Activated CD4-positive, alpha-beta T cell treated with anti-CD3 and anti-CD28 coated beads, Interleukin-2, amount 10 ng/mL, durations not matched to agents 24 days and 14 days (primary cell): ENCODE measurements around the gene RNF207. TPM values are rescaled to one million over a fixed set of nuclear protein-coding genes. Genes with fewer than 3 reads are reported as not detected.
"Not testable (repeated sequence)": the region's sequence is repeated elsewhere in the genome, so short reads cannot be mapped to it uniquely, and the experiment has no call there.

Experiments used
- DNase-seq: peaks from one replicate; pipeline ENCODE4 v3.0.0; 2022
- H3K27ac Mint-ChIP-seq: one replicate; pipeline ENCODE4 v1.8.0; 2022; ENCODE audit warnings: mild to moderate bottlenecking, mixed read lengths
- H3K27me3 Mint-ChIP-seq: one replicate; pipeline ENCODE4 v1.8.0; 2022; ENCODE audit warnings: mixed read lengths
- H3K36me3 Mint-ChIP-seq: one replicate; pipeline ENCODE4 v1.8.0; 2022; ENCODE audit warnings: low read depth, mild to moderate bottlenecking, mixed read lengths
- H3K4me1 Mint-ChIP-seq: one replicate; pipeline ENCODE4 v1.8.0; 2021; ENCODE audit warnings: mixed read lengths
- H3K4me3 Mint-ChIP-seq: one replicate; pipeline ENCODE4 v1.8.0; 2022; ENCODE audit warnings: mild to moderate bottlenecking, moderate library complexity, mixed read lengths
- H3K9me3 Mint-ChIP-seq: one replicate; pipeline ENCODE4 v1.8.0; 2021; ENCODE audit warnings: mixed read lengths
- intact Hi-C: fragments of 100-400 bp; cut with micrococcal nuclease; formaldehyde crosslinking; loops from one replicate; pipeline ENCODE4 v1.15.1; 2023
- total RNA-seq: library from RNA; stranded (reverse); gene quantifications from 2 replicates; pipeline ENCODE4 v1.2.3, GENCODE V29; 2022

The RNF207 gene
- total RNA-seq, 1 donor from 2014 or later = 54.7 TPM

DNA sequence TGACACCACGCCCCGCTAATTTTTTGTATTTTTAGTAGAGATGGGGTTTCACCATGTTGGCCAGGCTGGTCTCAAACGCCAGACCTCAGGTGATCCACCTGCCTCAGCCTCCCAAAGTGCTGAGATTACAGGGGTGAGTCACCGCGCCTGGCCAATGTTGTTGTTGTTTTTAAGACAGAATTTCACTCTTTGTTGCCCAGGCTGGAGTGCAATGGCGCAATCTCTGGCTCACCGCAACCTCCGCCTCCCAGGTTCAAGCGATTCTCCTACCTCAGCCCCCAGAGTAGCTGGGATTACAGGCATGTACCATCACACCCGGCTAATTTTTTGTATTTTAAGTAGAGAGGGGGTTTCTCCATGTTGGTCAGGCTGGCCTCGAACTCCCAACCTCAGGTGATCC, 13.7 kb downstream of the RNF207 start:
- H3K27ac Mint-ChIP-seq, intact Hi-C loops, DNase-seq, H3K4me3 Mint-ChIP-seq, H3K9me3 Mint-ChIP-seq, H3K4me1 Mint-ChIP-seq, H3K27me3 Mint-ChIP-seq: not testable (repeated sequence)
- peaks cover 49% of the 10 kb centered on the region for H3K36me3 Mint-ChIP-seq

DNA sequence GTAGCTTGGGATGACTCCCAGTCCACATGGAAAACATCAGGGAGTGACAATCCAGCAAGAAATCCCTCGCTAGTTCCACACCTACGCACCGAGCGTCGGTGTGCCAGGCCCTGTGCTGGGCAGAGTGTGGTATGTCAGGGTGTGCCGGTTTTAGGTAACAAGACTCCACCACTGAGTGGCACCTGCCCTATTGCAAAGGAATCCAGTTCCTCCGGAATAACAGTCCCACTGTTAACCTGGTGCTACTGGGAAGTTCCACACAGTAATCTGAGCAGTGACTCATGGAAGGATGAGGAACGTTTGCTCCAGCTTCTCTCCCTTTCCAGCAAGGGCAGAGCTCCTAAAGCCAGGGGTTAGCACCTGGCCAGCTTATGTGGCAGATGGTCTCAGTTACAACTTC, 14.3 kb downstream of the RNF207 start:
- no peak for DNase-seq
- Mint-ChIP-seq H3K27me3 (no peaks in the 10 kb centered on the region), H3K4me1 (no peaks in the 10 kb centered on the region), H3K9me3 (no peaks in the 10 kb centered on the region), H3K27ac (no peak overlapping the region), H3K36me3 (peaks cover 53% of the 10 kb centered on the region), H3K4me3 (no peak overlapping the region)
- intact Hi-C loops = no loop called here

DNA sequence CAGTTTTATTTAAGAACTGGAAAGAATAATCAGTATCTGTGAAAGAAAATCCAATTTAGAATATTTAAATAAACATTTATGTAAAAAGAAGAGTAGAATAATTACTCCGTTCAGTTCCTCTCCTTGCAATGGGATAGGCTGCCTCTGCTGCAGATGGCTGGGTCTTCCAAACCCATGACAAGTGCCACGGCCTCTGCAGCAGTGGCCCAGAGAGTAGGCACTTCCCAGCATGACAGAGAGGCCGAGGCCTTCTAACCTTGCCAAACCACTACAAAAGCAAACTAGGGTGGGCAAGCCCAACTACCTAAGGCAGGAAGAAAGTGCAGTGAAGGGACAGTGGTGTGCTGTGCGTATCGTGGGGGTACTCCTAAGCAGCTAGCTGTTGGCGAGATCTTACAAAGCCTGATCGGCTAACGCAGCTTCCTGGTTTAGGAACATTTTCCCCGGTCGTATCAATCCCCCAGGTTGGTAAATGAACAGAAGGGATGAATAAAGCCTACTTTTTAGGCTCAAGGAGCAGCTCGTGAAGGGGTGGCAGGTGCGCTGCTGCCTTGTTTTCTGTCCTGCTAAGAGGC, 15.4 kb downstream of the RNF207 start:
- intact Hi-C loops = no loop called here
- H3K27me3 Mint-ChIP-seq = no peaks in the 10 kb centered on the region
- DNase-seq = no peak
- peaks cover 52% of the 10 kb centered on the region for H3K36me3 Mint-ChIP-seq
- H3K4me1 Mint-ChIP-seq = no peaks in the 10 kb centered on the region
- H3K4me3 Mint-ChIP-seq = no peak overlapping the region
- no peak overlapping the region for H3K27ac Mint-ChIP-seq
- no peaks in the 10 kb centered on the region for H3K9me3 Mint-ChIP-seq

DNA sequence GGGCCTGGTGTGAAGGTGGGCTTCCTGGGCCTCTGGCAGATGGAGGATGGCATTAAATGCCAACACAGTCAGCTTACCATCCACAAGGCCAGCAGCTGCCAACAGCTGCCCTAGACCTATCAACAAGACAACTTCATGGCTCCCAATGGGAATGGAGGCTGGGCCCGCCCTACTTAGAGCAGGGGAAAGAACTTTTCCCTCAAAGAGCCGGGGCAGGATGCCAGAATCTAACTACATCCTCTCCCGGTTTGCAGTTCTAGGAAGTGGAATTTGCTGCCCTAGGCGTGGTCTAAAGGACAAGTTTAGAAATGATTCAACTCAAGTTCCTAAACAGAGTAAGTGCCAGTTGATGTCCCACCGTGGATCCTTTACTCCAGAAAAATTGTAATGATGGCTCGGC, 16.7 kb downstream of the RNF207 start:
- Mint-ChIP-seq H3K9me3 (no peaks in the 10 kb centered on the region), H3K36me3 (peaks cover 52% of the 10 kb centered on the region), H3K27me3 (no peaks in the 10 kb centered on the region), H3K27ac (no peak overlapping the region), H3K4me3 (no peak overlapping the region), H3K4me1 (peaks cover 2% of the 10 kb centered on the region)
- intact Hi-C loops = no loop called here
- no peak for DNase-seq

DNA sequence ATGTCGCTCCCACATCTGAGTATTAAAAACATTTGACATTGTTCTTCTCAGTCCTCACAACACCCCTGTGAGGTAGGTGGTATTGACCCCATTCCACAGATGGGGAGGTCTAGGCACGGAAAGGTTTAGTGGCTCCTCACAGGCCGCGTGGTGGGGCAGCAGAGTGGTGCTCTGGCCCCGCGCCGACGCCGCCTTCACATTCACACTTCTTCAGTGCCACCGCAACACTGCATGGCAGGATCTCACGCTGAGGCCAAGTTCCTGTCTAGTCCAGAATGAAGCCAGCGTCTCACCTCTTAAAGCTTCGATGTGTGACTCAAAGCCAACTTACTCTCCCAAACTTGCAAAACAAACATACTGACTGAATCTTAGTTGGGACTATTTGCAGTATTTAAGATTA, 17.7 kb downstream of the RNF207 start:
- no peaks in the 10 kb centered on the region for H3K9me3 Mint-ChIP-seq
- intact Hi-C loops = no loop called here
- H3K4me3 Mint-ChIP-seq = no peak overlapping the region
- no peaks in the 10 kb centered on the region for H3K27me3 Mint-ChIP-seq
- H3K36me3 Mint-ChIP-seq = peaks cover 51% of the 10 kb centered on the region
- no peak overlapping the region for H3K27ac Mint-ChIP-seq
- no peak for DNase-seq
- peaks cover 2% of the 10 kb centered on the region for H3K4me1 Mint-ChIP-seq

DNA sequence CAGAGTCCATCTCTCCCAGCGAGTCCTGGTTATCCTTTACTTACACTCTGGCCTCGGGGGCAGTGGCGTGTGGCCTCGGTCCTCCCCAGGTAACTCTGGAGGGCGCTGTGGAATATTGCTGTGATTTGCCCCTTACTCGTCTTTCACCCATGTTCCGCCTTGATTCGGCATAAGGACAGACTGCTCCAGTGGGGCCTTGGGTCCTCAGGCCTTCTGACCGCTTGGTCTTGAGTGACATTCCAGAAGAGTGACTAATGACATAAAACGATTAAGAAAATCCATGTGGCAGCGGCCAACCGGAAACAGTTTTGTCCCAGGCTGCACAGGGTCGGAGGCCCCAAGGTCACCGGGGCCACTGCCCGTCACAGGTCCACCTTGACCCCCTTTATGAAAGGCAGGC, 18.8 kb downstream of the RNF207 start:
- Mint-ChIP-seq H3K27me3 (no peaks in the 10 kb centered on the region), H3K27ac (no peak overlapping the region), H3K4me1 (peaks cover 2% of the 10 kb centered on the region), H3K4me3 (no peak overlapping the region), H3K9me3 (no peaks in the 10 kb centered on the region), H3K36me3 (peaks cover 54% of the 10 kb centered on the region)
- no peak for DNase-seq
- intact Hi-C loops = no loop called here

DNA sequence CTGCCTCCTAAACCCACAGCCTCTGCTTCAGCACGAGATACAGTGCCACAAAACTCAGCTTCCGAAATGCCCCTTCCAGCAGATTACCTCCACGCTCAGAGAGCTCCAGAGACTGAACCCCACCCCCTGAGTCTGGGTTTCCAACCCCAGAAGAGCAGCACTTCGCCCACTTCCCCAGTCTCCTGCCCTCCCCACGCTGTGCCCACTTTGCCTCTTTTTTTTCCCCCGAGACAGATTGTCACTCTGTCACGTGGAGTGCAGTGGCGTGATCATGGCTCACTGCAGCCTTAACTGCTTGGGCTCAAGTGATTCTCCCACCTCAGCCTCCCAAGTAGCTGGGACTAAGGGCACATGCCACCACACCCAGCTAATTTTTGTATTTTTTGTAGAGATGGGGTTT, 19.7 kb downstream of the RNF207 start:
- Mint-ChIP-seq H3K27ac (no peak overlapping the region), H3K4me1 (peaks cover 2% of the 10 kb centered on the region), H3K36me3 (peaks cover 51% of the 10 kb centered on the region), H3K27me3 (no peaks in the 10 kb centered on the region), H3K4me3 (no peak overlapping the region), H3K9me3 (no peaks in the 10 kb centered on the region)
- no peak for DNase-seq
- intact Hi-C loops = no loop called here

DNA sequence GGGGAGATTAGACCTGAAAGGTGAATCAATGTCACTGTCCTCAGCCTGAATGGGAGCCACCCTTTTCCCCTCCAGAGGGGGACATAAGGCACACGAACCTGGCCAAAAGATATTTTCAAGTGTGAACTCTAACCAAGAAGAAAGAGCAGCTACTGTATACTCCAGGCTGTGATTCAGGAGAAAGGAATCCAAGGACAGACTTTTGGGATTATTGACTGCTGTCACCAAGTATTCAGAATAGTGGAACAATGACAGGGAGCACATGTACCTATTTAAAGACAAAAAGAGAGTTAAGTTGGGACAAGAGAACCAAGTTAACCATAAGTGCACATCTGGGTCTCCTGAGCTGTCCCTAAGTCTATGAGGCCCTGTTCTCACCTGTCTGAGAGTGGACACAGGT, 27.5 kb downstream of the RNF207 start:
- Mint-ChIP-seq H3K36me3 (peaks cover 31% of the 10 kb centered on the region), H3K9me3 (no peaks in the 10 kb centered on the region), H3K27me3 (no peaks in the 10 kb centered on the region), H3K4me1 (peaks cover 11% of the 10 kb centered on the region), H3K4me3 (no peak overlapping the region), H3K27ac (no peak overlapping the region)
- no peak for DNase-seq
- intact Hi-C loops = loop anchor here (10.0 kb wide), 1 partner anchor 209 kb away; no protein-coding TSS in a partner anchor

DNA sequence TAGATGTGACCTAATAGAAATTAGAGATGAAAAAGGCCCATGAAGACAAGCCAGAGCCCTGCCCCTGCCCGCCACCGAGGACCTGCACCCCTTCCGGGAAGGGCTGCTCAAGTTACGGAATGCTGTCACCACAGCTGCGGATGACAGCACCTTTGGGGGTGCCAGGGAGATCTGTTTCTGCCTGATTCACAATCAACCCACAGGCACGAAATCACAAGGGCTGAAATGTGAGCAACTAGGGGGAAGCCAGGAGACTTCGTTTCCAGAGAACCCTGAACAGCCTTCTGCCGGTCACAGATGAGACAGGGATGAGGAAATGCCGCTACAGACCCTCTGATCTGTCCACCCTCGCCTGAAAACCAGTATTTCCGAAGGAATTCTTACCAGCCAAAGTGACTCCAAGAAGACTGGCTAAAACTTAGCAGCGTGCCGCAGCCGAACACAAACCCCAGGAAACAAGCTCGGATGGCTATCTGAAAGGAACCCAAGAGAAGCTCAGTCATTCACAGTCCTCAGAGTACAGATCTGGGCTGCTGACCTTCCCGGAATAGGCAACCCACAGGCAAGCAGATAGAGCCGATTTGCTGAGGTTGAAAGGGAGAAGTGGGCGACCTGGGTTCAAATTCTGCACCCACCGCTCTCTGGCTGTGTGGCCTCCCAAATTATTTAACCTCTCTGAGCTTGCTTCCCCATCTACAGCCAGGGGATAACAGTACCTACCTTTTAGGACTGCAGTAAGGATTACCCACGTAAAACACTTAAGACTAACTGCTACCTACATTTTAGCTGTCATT, 28.8 kb downstream of the RNF207 start:
- peaks cover 10% of the 10 kb centered on the region for H3K27me3 Mint-ChIP-seq
- intact Hi-C loops = loop anchor here (1.0 to 10.0 kb wide), 3 partner anchors 28 to 210 kb away; partner anchors contain the start of genes RNF207 and RPL22
- peak overlapping the region; percentile 86 for H3K27ac Mint-ChIP-seq
- H3K4me1 Mint-ChIP-seq = peaks cover 15% of the 10 kb centered on the region
- DNase-seq = no peak
- peak overlapping the region; percentile 90 for H3K4me3 Mint-ChIP-seq
- H3K36me3 Mint-ChIP-seq = peaks cover 28% of the 10 kb centered on the region
- no peaks in the 10 kb centered on the region for H3K9me3 Mint-ChIP-seq

DNA sequence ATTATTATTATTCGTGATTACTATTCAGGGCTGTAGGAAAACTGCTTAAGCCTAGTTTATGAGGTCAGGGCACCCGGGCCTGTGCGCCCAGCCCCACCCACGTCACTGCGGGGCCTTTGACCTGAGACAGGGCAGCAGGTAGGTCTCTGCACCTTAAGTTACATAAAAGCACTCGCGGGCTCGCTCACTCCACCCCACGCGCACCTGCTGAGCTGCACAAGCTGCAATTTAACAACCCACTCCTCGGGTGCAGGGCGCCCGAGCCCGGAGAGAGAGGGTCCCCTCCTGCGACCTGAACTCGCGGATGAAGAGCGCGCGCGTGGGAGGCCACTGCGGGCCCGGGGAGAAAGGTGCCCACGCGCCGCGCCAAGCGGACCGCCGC, 29.4 kb downstream of the RNF207 start:
- DNase-seq = peak; percentile 76
- peaks cover 15% of the 10 kb centered on the region for H3K4me1 Mint-ChIP-seq
- peak overlapping the region; percentile 86 for H3K27ac Mint-ChIP-seq
- peaks cover 15% of the 10 kb centered on the region for H3K27me3 Mint-ChIP-seq
- no peaks in the 10 kb centered on the region for H3K9me3 Mint-ChIP-seq
- peak overlapping the region; percentile 90 for H3K4me3 Mint-ChIP-seq
- intact Hi-C loops = loop anchor here (1.0 to 10.0 kb wide), 3 partner anchors 29 to 210 kb away; partner anchors contain the start of genes RNF207 and RPL22
- H3K36me3 Mint-ChIP-seq = peaks cover 25% of the 10 kb centered on the region

DNA sequence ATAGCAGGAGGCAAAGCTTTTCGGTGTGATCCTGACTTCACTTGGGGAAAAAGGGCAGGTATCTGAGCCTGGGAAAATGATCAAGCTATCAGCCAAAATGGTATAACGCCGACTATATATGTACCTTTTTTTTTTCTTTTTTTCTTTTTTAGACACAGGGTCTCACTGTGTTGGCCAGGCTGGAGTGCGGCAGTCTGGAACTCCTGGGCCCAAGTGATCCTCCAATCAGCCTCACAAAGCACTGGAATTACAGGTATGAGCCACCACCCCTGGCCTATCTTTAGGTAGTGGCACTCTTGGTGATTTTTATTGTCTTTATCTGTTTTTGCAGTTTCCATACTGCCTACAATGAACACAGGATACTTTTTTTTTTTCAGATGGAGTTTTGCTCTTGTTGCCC, 31.2 kb downstream of the RNF207 start:
- intact Hi-C loops = loop anchor here (5.0 to 10.0 kb wide), 2 partner anchors 40 to 212 kb away; partner anchors contain the start of gene RPL22

DNA sequence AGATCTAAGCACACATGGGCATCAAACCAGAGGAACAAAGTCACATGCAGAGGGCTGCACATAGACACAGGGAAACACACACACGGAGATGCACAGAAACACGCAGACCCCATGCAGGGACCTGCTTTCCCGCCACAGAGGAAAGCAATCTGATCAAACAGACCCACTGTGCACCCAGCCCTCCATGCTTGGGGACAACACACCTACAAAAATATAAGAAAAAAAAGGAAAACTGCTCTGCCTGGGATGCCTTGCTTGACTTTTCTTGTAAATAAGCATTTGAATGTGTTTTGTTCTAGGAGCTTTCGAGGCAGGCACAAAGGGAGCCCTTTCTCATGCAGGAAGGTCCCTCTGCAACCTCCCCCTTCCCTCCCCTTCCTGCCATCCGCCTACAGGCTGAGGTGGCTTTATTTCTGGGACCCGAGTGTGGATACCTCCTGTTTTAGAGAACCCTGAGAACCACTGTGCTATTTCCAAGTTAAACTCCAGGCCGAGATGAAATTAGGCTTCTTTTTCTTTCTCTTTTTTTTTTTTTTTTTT, 33.4 kb downstream of the RNF207 start:
- intact Hi-C loops = loop anchor here (5.0 to 10.0 kb wide), 2 partner anchors 42 to 214 kb away; partner anchors contain the start of gene RPL22
- H3K4me3 Mint-ChIP-seq = no peak overlapping the region
- peaks cover 15% of the 10 kb centered on the region for H3K4me1 Mint-ChIP-seq
- H3K27me3 Mint-ChIP-seq = peaks cover 40% of the 10 kb centered on the region
- H3K9me3 Mint-ChIP-seq = no peaks in the 10 kb centered on the region
- DNase-seq = no peak
- H3K27ac Mint-ChIP-seq = no peak overlapping the region
- H3K36me3 Mint-ChIP-seq = peaks cover 4% of the 10 kb centered on the region

More for the DNA sequence above, 31.2 kb downstream of the RNF207 start:
- Mint-ChIP-seq H3K36me3 (peaks cover 18% of the 10 kb centered on the region), H3K9me3 (no peaks in the 10 kb centered on the region), H3K27me3 (peaks cover 28% of the 10 kb centered on the region), H3K4me1 (peaks cover 20% of the 10 kb centered on the region), H3K27ac (no peak overlapping the region), H3K4me3 (peak overlapping the region; percentile 37)
- no peak for DNase-seq

DNA sequence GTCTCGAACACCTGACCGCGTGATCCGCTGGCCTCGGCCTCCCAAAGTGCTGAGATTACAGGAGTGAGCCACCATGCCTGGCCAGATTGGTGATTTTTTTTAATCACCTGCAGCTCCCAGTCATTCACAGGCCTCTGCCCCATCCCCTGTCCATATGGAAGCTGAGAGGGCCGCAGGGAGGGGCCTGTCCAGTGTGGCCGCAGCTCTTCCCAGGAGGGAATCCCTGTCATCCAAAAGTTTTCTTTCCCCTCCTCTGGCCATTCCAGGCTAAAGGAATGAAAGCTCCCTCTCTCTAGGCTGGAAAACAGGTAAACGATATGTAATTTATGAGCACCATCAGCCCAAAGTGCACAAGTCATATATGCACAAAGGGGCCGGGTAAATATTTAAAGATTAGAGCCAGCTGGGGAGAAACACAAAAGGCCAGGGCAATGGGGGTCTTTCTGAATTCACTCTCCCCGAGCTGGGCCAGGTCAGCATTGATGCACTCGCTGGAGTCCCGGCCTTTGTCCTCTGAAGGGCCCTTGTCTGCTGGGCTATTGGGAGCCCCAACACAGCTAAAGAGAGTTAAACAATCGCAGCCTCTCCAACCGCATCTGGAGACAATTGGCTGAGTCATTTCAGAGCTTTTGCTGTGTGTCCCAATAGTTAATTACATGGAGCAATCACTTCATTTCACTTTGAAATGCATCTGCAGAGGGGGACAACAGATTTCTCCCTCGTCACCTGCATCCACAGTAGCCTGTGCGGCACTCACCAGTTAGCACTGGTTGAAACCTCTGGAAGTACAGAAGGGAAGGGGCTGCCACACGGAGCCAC, 34.2 kb downstream of the RNF207 start:
- DNase-seq = no peak
- peaks cover 47% of the 10 kb centered on the region for H3K27me3 Mint-ChIP-seq
- H3K27ac Mint-ChIP-seq = no peak overlapping the region
- no peak overlapping the region for H3K4me3 Mint-ChIP-seq
- intact Hi-C loops = loop anchor here (5.0 to 10.0 kb wide), 2 partner anchors 43 to 215 kb away; partner anchors contain the start of gene RPL22
- H3K36me3 Mint-ChIP-seq = peaks cover 4% of the 10 kb centered on the region
- peaks cover 18% of the 10 kb centered on the region for H3K4me1 Mint-ChIP-seq
- no peaks in the 10 kb centered on the region for H3K9me3 Mint-ChIP-seq
